HepG2 (cell line): ENCODE results near the gene PHF13. TPM values are rescaled to one million over a fixed set of nuclear protein-coding genes. Genes with fewer than 3 reads are reported as not detected.

ENCODE experiments used
- CBX2 ChIP-seq, 2 experiments: fragments of 200-600 bp in 1 of 2; sonication (generic); formaldehyde crosslinking in 1 of 2; IDR thresholded peaks; 2 replicates each; pipeline versions ENCODE4 v1.7.0 to v1.8.1; 2018 to 2022; ENCODE audit warnings: low read depth in 2 of 2, low read length in 1 of 2, mild to moderate bottlenecking in 1 of 2, missing genetic modification reagents in 1 of 2
- DBP ChIP-seq: sonication (generic); formaldehyde crosslinking; IDR thresholded peaks from 2 replicates; pipeline ENCODE4 v1.4.0; 2020; ENCODE audit warnings: missing genetic modification reagents; ENCODE audit errors: not compliant biosample characterization
- GTF2F1 ChIP-seq: fragments of 150-350 bp; IDR thresholded peaks from 2 replicates; pipeline ENCODE4 v1.6.1; 2014; ENCODE audit warnings: low read length
- HINFP ChIP-seq: sonication (generic); formaldehyde crosslinking; IDR thresholded peaks from 2 replicates; pipeline ENCODE4 v1.4.0; 2020; ENCODE audit warnings: low read depth, mild to moderate bottlenecking, missing genetic modification reagents
- HNF4A ChIP-seq: sonication (generic); formaldehyde crosslinking; IDR thresholded peaks from 2 replicates; pipeline ENCODE4 v1.4.0; 2020; ENCODE audit warnings: missing genetic modification reagents
- IKZF5 ChIP-seq: IDR thresholded peaks from 2 replicates; pipeline ENCODE4 v1.6.1; 2018; ENCODE audit warnings: missing genetic modification reagents, mild to moderate bottlenecking, missing compliant biosample characterization
- IRF2 ChIP-seq: IDR thresholded peaks from 2 replicates; pipeline ENCODE4 v1.6.1; 2018; ENCODE audit warnings: missing genetic modification reagents, missing compliant biosample characterization
- KMT2B ChIP-seq: IDR thresholded peaks from 2 replicates; pipeline ENCODE4 v1.6.1; 2016; ENCODE audit warnings: missing genetic modification reagents, missing compliant biosample characterization
- MED1 ChIP-seq: sonication (generic); formaldehyde crosslinking; IDR thresholded peaks from 2 replicates; pipeline ENCODE4 v1.4.0; 2020; ENCODE audit warnings: missing genetic modification reagents
- NCOA1 ChIP-seq: sonication (generic); formaldehyde crosslinking; IDR thresholded peaks from 2 replicates; pipeline ENCODE4 v1.9.0; 2021; ENCODE audit warnings: missing genetic modification reagents
- NFE2L1 ChIP-seq: sonication (generic); formaldehyde crosslinking; IDR thresholded peaks from 2 replicates; pipeline ENCODE4 v1.4.0; 2020; ENCODE audit warnings: missing genetic modification reagents, mild to moderate bottlenecking, borderline replicate concordance
- PCBP2 ChIP-seq: fragments of 200-400 bp; formaldehyde crosslinking; optimal IDR thresholded peaks from 2 replicates; pipeline ENCODE3; 2018; ENCODE audit warnings: low read length, low read depth; ENCODE audit not compliant: poor library complexity, severe bottlenecking
- PHB2 ChIP-seq: fragments of 450-650 bp; IDR thresholded peaks from 2 replicates; pipeline ENCODE4 v1.6.1; 2018; ENCODE audit not compliant: partially characterized antibody
- POLR2G ChIP-seq: fragments of 200-400 bp; formaldehyde crosslinking; IDR thresholded peaks from 2 replicates; pipeline ENCODE4 v1.6.1; 2018; ENCODE audit warnings: mild to moderate bottlenecking, low read depth, low read length, moderate library complexity
- ZNF263 ChIP-seq: sonication (generic); formaldehyde crosslinking; IDR thresholded peaks from 2 replicates; pipeline ENCODE4 v1.4.0; 2020; ENCODE audit warnings: missing genetic modification reagents
- ZNF280B ChIP-seq: sonication (generic); formaldehyde crosslinking; IDR thresholded peaks from 2 replicates; pipeline ENCODE4 v1.5.0; 2020; ENCODE audit warnings: missing genetic modification reagents, mild to moderate bottlenecking, borderline replicate concordance
- ZNF547 ChIP-seq: sonication (generic); formaldehyde crosslinking; IDR thresholded peaks from 2 replicates; pipeline ENCODE4 v1.5.1; 2020; ENCODE audit warnings: mild to moderate bottlenecking, missing genetic modification reagents
- ZNF552 ChIP-seq: sonication (generic); formaldehyde crosslinking; IDR thresholded peaks from 2 replicates; pipeline ENCODE4 v1.9.0; 2022; ENCODE audit warnings: missing genetic modification reagents, mild to moderate bottlenecking, borderline replicate concordance
- ZSCAN25 ChIP-seq: sonication (generic); formaldehyde crosslinking; IDR thresholded peaks from 2 replicates; pipeline ENCODE4 v1.8.0; 2022; ENCODE audit warnings: mild to moderate bottlenecking, missing genetic modification reagents
- ZSCAN30 ChIP-seq: sonication (generic); formaldehyde crosslinking; IDR thresholded peaks from 2 replicates; pipeline ENCODE4 v1.5.0; 2020; ENCODE audit warnings: mild to moderate bottlenecking, missing genetic modification reagents
- ZXDC ChIP-seq: sonication (generic); formaldehyde crosslinking; IDR thresholded peaks from 2 replicates; pipeline ENCODE4 v1.5.0; 2020; ENCODE audit warnings: mild to moderate bottlenecking, missing genetic modification reagents
- polyA plus RNA-seq, 8 experiments: library from polyadenylated mRNA; depleted of rRNA in 3 of 8; stranded (reverse) in 7 of 8; unstranded in 1 of 8; fragments of >200 nt; fragmentation: Illumina TruSeq in 4 of 8; extraction: Trizol in 4 of 8; gene quantifications; 2 replicates each; pipeline versions ENCODE4 v1.2.1 to v1.2.3, GENCODE V29; 2011 to 2016; ENCODE audit warnings: low read depth in 4 of 8, missing spikeins in 1 of 8, mixed read lengths in 1 of 8; ENCODE audit not compliant: insufficient read depth in 1 of 8
- total RNA-seq, 5 experiments: library from RNA; depleted of rRNA; stranded (reverse); fragments of >200 nt; fragmentation: Illumina TruSeq; extraction: Trizol; gene quantifications; 2 replicates each; pipeline ENCODE4 v1.2.3, GENCODE V29; 2016; ENCODE audit warnings: low read depth in 1 of 5

Gene PHF13
- total and polyA plus RNA-seq, 2 of the 13 experiments (the other 11 are each of a cell fraction or from before 2014, with no cell fraction given) = 4.7 to 7.4 TPM

GRCh38 chr1:6579374-6580118, 34.0 kb upstream of the PHF13 start, which contains the start of gene ZBTB48 (continued):
- TF ChIP-seq ZNF280B (CRISPR knock-in tag) (peak; percentile 69; the same call in 1 of the 2 replicates), NCOA1 (CRISPR knock-in tag) (no peak), ZNF547 (CRISPR knock-in tag) (no peak), ZXDC (CRISPR knock-in tag) (no peak), ZNF263 (CRISPR knock-in tag) (peak; percentile 30; the same call in 1 of the 2 replicates), ZSCAN30 (CRISPR knock-in tag) (no peak), HNF4A (CRISPR knock-in tag) (peak; percentile 50), ZSCAN25 (CRISPR knock-in tag) (no peak), DBP (CRISPR knock-in tag) (no peak), POLR2G (peak; percentile 83), ZNF552 (CRISPR knock-in tag) (no peak; the same call in 1 of the 2 replicates), IRF2 (CRISPR knock-in tag) (no peak), PCBP2 (no peak), GTF2F1 (no peak), KMT2B (CRISPR knock-in tag) (peak; percentile 53; the same call in 1 of the 2 replicates), MED1 (CRISPR knock-in tag) (0 out of 2 replicates have a peak, but pooled peaks have one; percentile 34), IKZF5 (CRISPR knock-in tag) (peak; percentile 66; the same call in 1 of the 2 replicates), CBX2 (IDR thresholded peaks at IDR 0.05; ENCODE audit: low read depth, low read length) (no peak), CBX2 (CRISPR knock-in tag; IDR thresholded peaks at IDR 0.05; ENCODE audit: low read depth) (no peak), NFE2L1 (CRISPR knock-in tag) (peak; percentile 52; the same call in 1 of the 2 replicates), HINFP (CRISPR knock-in tag) (peak; percentile 65; the same call in 1 of the 2 replicates), PHB2 (no peak)
